ENCODE data around the gene DCC.

GRCh38 chr18:53169346-53169745, 829.3 kb downstream of the DCC start:
- TF ChIP-seq GATA2 (IDR thresholded peaks at IDR 0.05; ENCODE audit: low read depth, low read length) (no peak), GATA3 (IDR thresholded peaks at IDR 0.05; ENCODE audit: low read depth, low read length) (no peak)
